Smooth muscle cell of the coronary artery (primary cell): ENCODE results near the gene PRDX4. TPM values are rescaled to one million over a fixed set of nuclear protein-coding genes. Genes with fewer than 3 reads are reported as not detected.

ENCODE experiments used
- total RNA-seq: library from RNA; depleted of rRNA; stranded (reverse); fragments of >200 nt; gene quantifications from 2 replicates; pipeline ENCODE4 v1.2.3, GENCODE V29; 2014; ENCODE audit warnings: low replicate concordance

The PRDX4 gene
- total RNA-seq: 183 and 259 TPM in 2 replicates

DNA sequence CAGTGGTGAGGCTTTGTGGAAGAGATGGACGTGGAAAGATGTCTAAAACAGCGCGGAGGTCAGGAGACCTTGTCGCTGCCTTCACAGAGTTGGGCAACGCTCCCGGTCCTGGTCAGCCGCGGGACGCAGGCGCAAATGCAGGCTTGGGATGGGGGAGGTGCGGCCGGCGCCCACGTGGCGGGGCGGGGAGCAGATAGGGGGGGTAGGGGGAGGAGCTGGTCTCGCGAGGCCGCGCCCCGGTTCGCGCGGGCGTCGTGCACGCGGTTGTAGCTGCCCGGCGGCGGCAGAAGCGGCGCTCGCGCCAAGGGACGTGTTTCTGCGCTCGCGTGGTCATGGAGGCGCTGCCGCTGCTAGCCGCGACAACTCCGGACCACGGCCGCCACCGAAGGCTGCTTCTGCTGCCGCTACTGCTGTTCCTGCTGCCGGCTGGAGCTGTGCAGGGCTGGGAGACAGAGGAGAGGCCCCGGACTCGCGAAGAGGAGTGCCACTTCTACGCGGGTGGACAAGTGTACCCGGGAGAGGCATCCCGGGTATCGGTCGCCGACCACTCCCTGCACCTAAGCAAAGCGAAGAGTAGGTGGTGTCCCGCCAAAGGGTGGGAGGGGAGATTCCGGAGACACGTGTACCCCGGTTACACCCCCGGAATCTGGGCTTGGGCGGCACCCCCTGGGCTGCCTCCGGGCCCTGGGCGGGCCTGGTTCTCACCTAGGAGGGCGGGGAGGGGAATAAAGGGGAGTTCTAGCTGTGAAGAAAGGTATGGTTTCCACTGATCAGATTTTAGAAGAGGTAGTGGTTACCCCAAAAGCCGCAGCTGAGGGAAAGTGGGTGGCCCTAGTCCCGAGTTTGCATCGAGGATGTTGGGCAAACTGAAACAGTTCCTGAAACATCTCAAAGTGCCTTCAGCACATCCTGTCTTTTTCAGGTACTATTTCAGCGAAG, at the start of gene PRDX4:
Gene PRDX4 (plus strand): TSS at position 255 of the 939 bp plus-strand sequence. CDS start 78 bp downstream, at position 333.

Other genes starting within 250 kb of the PRDX4 start
- 16.1 and 44.1 TPM in 2 replicates for gene ACOT9, start 75.8 kb downstream of the PRDX4 start, total RNA-seq
- gene SAT1, start 115.7 kb downstream of the PRDX4 start, total RNA-seq: 63.2 and 472 TPM in 2 replicates
- 1.9 and 12.0 TPM in 2 replicates for gene APOO, start 240.4 kb downstream of the PRDX4 start, total RNA-seq
- gene CXorf58, start 240.5 kb downstream of the PRDX4 start, total RNA-seq: not detected in 2 replicates